Stimulated activated effector memory CD8-positive, alpha-beta T cell treated with anti-CD3 and anti-CD28 coated beads, Interleukin-12 subunit alpha, Interleukin-12 subunit beta, amount 100 ng/mL, for 72 hours (primary cell): ENCODE measurements around the gene ACTBL2.
"Not testable (repeated sequence)": the region's sequence is repeated elsewhere in the genome, so short reads cannot be mapped to it uniquely, and the experiment has no call there.

ENCODE experiments used
- ATAC-seq: fragments of 150-1000 bp; cut with Tn5 transposase; 2 replicates; pipeline ENCODE4 v1.10.0; 2021
- DNase-seq, 2 donors: peaks; one replicate each; pipeline ENCODE4 v3.0.0; 2021 to 2022; ENCODE audit warnings: low spot score in 2 of 2
- H3K27ac Mint-ChIP-seq: one replicate; pipeline ENCODE4 v1.8.0; 2022; ENCODE audit warnings: mild to moderate bottlenecking, mixed read lengths
- H3K36me3 Mint-ChIP-seq: one replicate; pipeline ENCODE4 v1.8.0; 2022; ENCODE audit warnings: mild to moderate bottlenecking, mixed read lengths
- H3K4me1 Mint-ChIP-seq: one replicate; pipeline ENCODE4 v1.8.0; 2022; ENCODE audit warnings: mixed read lengths
- H3K4me3 Mint-ChIP-seq: one replicate; pipeline ENCODE4 v1.8.0; 2022; ENCODE audit warnings: mild to moderate bottlenecking, mixed read lengths
- H3K9me3 Mint-ChIP-seq: one replicate; pipeline ENCODE4 v1.8.0; 2022; ENCODE audit warnings: mixed read lengths

ACTBL2 gene

GRCh38 chr5:57482671-57483106 lies at the start of gene ACTBL2:
Gene ACTBL2, minus strand, starts transcription at chr5:57482811. Its CDS starts 104 bp downstream, at chr5:57482707.
- ATAC-seq (no peak), DNase-seq (no peak)
- Mint-ChIP-seq H3K36me3 (no peaks in the 10 kb centered on the region), H3K4me1 (no peaks in the 10 kb centered on the region), H3K9me3 (no peaks in the 10 kb centered on the region), H3K4me3 (no peak within 1 kb of the TSS), H3K27ac (no peak within 1 kb of the TSS)

- no peak overlapping the region for H3K27ac Mint-ChIP-seq
- no peaks in the 10 kb centered on the region for H3K36me3 Mint-ChIP-seq
- H3K9me3 Mint-ChIP-seq: peaks cover 3% of the 10 kb centered on the region
- H3K4me3 Mint-ChIP-seq: no peak overlapping the region
- DNase-seq (no peak), ATAC-seq (no peak)
- no peaks in the 10 kb centered on the region for H3K4me1 Mint-ChIP-seq
These were observed 48.7 kb upstream of the ACTBL2 start for GRCh38 chr5:57531333-57531732.

GRCh38 chr5:57529864-57530263 lies 47.3 kb upstream of the ACTBL2 start:
- no peak for ATAC-seq

GRCh38 chr5:57527870-57528269 lies 45.3 kb upstream of the ACTBL2 start:
- Mint-ChIP-seq H3K4me3 (no peak overlapping the region), H3K9me3 (peaks cover 3% of the 10 kb centered on the region), H3K27ac (no peak overlapping the region), H3K4me1 (no peaks in the 10 kb centered on the region), H3K36me3 (no peaks in the 10 kb centered on the region)
- ATAC-seq: no peak
- no peak for DNase-seq

More at GRCh38 chr5:57529864-57530263, 47.3 kb upstream of the ACTBL2 start:
- Mint-ChIP-seq H3K9me3 (peaks cover 3% of the 10 kb centered on the region), H3K36me3 (no peaks in the 10 kb centered on the region), H3K4me1 (no peaks in the 10 kb centered on the region), H3K4me3 (no peak overlapping the region), H3K27ac (no peak overlapping the region)
- DNase-seq: no peak

- DNase-seq (no peak), ATAC-seq (no peak)
- Mint-ChIP-seq H3K4me3 (no peak overlapping the region), H3K9me3 (no peaks in the 10 kb centered on the region), H3K4me1 (no peaks in the 10 kb centered on the region), H3K27ac (no peak overlapping the region), H3K36me3 (no peaks in the 10 kb centered on the region)
These were observed 41.9 kb upstream of the ACTBL2 start for GRCh38 chr5:57524348-57525060.

GRCh38 chr5:57522477-57522876 lies 39.9 kb upstream of the ACTBL2 start:
- H3K4me1 Mint-ChIP-seq, H3K4me3 Mint-ChIP-seq, H3K27ac Mint-ChIP-seq, DNase-seq, H3K36me3 Mint-ChIP-seq, H3K9me3 Mint-ChIP-seq, ATAC-seq: not testable (repeated sequence)

- not testable (repeated sequence) for H3K4me1 Mint-ChIP-seq, H3K36me3 Mint-ChIP-seq, DNase-seq, H3K9me3 Mint-ChIP-seq, H3K4me3 Mint-ChIP-seq, ATAC-seq, H3K27ac Mint-ChIP-seq
These were observed 35.8 kb upstream of the ACTBL2 start for GRCh38 chr5:57518415-57518814.

- Mint-ChIP-seq H3K9me3 (no peaks in the 10 kb centered on the region), H3K27ac (no peak overlapping the region), H3K4me1 (no peaks in the 10 kb centered on the region), H3K4me3 (no peak overlapping the region), H3K36me3 (no peaks in the 10 kb centered on the region)
- ATAC-seq: no peak
- DNase-seq: no peak
These were observed 34.6 kb upstream of the ACTBL2 start for GRCh38 chr5:57517250-57517649.

GRCh38 chr5:57513785-57514184 lies 31.2 kb upstream of the ACTBL2 start:
- no peak for ATAC-seq
- no peaks in the 10 kb centered on the region for H3K36me3 Mint-ChIP-seq
- H3K27ac Mint-ChIP-seq: no peak overlapping the region
- no peak for DNase-seq
- no peaks in the 10 kb centered on the region for H3K4me1 Mint-ChIP-seq
- no peak overlapping the region for H3K4me3 Mint-ChIP-seq
- H3K9me3 Mint-ChIP-seq: no peaks in the 10 kb centered on the region

- ATAC-seq (no peak), DNase-seq (no peak)
- Mint-ChIP-seq H3K4me3 (no peak overlapping the region), H3K27ac (no peak overlapping the region), H3K9me3 (no peaks in the 10 kb centered on the region), H3K4me1 (no peaks in the 10 kb centered on the region), H3K36me3 (no peaks in the 10 kb centered on the region)
These were observed 28.7 kb upstream of the ACTBL2 start for GRCh38 chr5:57511321-57511720.

GRCh38 chr5:57509501-57510260 lies 27.1 kb upstream of the ACTBL2 start:
- Mint-ChIP-seq H3K4me1 (no peaks in the 10 kb centered on the region), H3K36me3 (no peaks in the 10 kb centered on the region), H3K27ac (no peak overlapping the region), H3K4me3 (no peak overlapping the region), H3K9me3 (no peaks in the 10 kb centered on the region)
- ATAC-seq (no peak), DNase-seq (no peak)

GRCh38 chr5:57508211-57508610 lies 25.6 kb upstream of the ACTBL2 start:
- Mint-ChIP-seq H3K4me3 (no peak overlapping the region), H3K4me1 (no peaks in the 10 kb centered on the region), H3K27ac (no peak overlapping the region), H3K36me3 (no peaks in the 10 kb centered on the region), H3K9me3 (no peaks in the 10 kb centered on the region)
- DNase-seq: no peak
- no peak for ATAC-seq

- DNase-seq (no peak), ATAC-seq (no peak)
- H3K36me3 Mint-ChIP-seq: no peaks in the 10 kb centered on the region
- H3K27ac Mint-ChIP-seq: no peak overlapping the region
- no peak overlapping the region for H3K4me3 Mint-ChIP-seq
- H3K9me3 Mint-ChIP-seq: no peaks in the 10 kb centered on the region
- H3K4me1 Mint-ChIP-seq: no peaks in the 10 kb centered on the region
These were observed 22.9 kb upstream of the ACTBL2 start for GRCh38 chr5:57505272-57506200.

GRCh38 chr5:57504357-57504756 lies 21.7 kb upstream of the ACTBL2 start:
- H3K4me1 Mint-ChIP-seq: no peaks in the 10 kb centered on the region
- ATAC-seq: no peak

GRCh38 chr5:57503433-57503832 lies 20.8 kb upstream of the ACTBL2 start:
- DNase-seq: no peak
- H3K4me3 Mint-ChIP-seq: no peak overlapping the region
- ATAC-seq: no peak
- H3K9me3 Mint-ChIP-seq: no peaks in the 10 kb centered on the region
- H3K27ac Mint-ChIP-seq: no peak overlapping the region
- H3K36me3 Mint-ChIP-seq: no peaks in the 10 kb centered on the region
- no peaks in the 10 kb centered on the region for H3K4me1 Mint-ChIP-seq

More at GRCh38 chr5:57504357-57504756, 21.7 kb upstream of the ACTBL2 start:
- H3K36me3 Mint-ChIP-seq: no peaks in the 10 kb centered on the region
- DNase-seq: no peak
- H3K9me3 Mint-ChIP-seq: no peaks in the 10 kb centered on the region
- no peak overlapping the region for H3K27ac Mint-ChIP-seq
- no peak overlapping the region for H3K4me3 Mint-ChIP-seq
